H9 (cell line): ENCODE measurements around the gene ZFP91. TPM values are rescaled to one million over a fixed set of nuclear protein-coding genes. Genes with fewer than 3 reads are reported as not detected.

Source experiments
- DNase-seq: peaks from one replicate; pipeline ENCODE4 v3.0.0-alpha.2; 2017
- H2AFZ ChIP-seq: one replicate; pipeline ENCODE4 v1.6.1; 2013; ENCODE audit warnings: mild to moderate bottlenecking, low read length, control low read depth, moderate library complexity
- H2AK5ac ChIP-seq: 2 replicates; pipeline ENCODE4 v1.6.1; 2013; ENCODE audit warnings: low read length, control low read depth, mixed read lengths; ENCODE audit not compliant: insufficient read length
- H2BK120ac ChIP-seq: one replicate; pipeline ENCODE4 v1.6.1; 2013; ENCODE audit warnings: low read depth, mild to moderate bottlenecking, low read length, control low read depth, inconsistent platforms; ENCODE audit not compliant: poor library complexity, severe bottlenecking
- H2BK12ac ChIP-seq: 2 replicates; pipeline ENCODE4 v1.6.1; 2013; ENCODE audit warnings: low read length, control low read depth, mixed read lengths, low read depth; ENCODE audit not compliant: insufficient read length
- H2BK15ac ChIP-seq: 2 replicates; pipeline ENCODE4 v1.6.1; 2013; ENCODE audit warnings: low read depth, low read length, control low read depth
- H2BK20ac ChIP-seq: one replicate; pipeline ENCODE4 v1.6.1; 2013; ENCODE audit warnings: low read depth, mild to moderate bottlenecking, low read length, control low read depth, inconsistent platforms; ENCODE audit not compliant: poor library complexity, severe bottlenecking
- H2BK5ac ChIP-seq: 2 replicates; pipeline ENCODE4 v1.6.1; 2013; ENCODE audit warnings: low read length, control low read depth, mixed read lengths; ENCODE audit not compliant: insufficient read length
- H3K14ac ChIP-seq: 2 replicates; pipeline ENCODE4 v1.6.1; 2013; ENCODE audit warnings: low read length, control low read depth; ENCODE audit not compliant: insufficient read depth
- H3K18ac ChIP-seq: 2 replicates; pipeline ENCODE4 v1.6.1; 2013; ENCODE audit warnings: low read depth, mild to moderate bottlenecking, mixed read lengths, low read length, control low read depth; ENCODE audit not compliant: insufficient read length
- H3K23ac ChIP-seq: 2 replicates; pipeline ENCODE4 v1.6.1; 2013; ENCODE audit warnings: low read length, control low read depth, mixed read lengths, low read depth; ENCODE audit not compliant: insufficient read length
- H3K23me2 ChIP-seq: 2 replicates; pipeline ENCODE4 v1.6.1; 2013; ENCODE audit warnings: low read depth, mild to moderate bottlenecking, mixed read lengths, low read length, control low read depth; ENCODE audit not compliant: insufficient read length, poor library complexity, severe bottlenecking
- H3K27ac ChIP-seq: 2 replicates; pipeline ENCODE4 v1.5.1; 2013; ENCODE audit warnings: low read length, control low read depth, mixed read lengths, low read depth; ENCODE audit not compliant: insufficient read length
- H3K27me3 ChIP-seq: 2 replicates; pipeline ENCODE4 v1.6.1; 2013; ENCODE audit warnings: low read length, control low read depth, inconsistent platforms; ENCODE audit not compliant: insufficient read depth
- H3K4ac ChIP-seq: 2 replicates; pipeline ENCODE4 v1.6.1; 2013; ENCODE audit warnings: low read depth, mild to moderate bottlenecking, control low read depth, inconsistent platforms, low read length, moderate library complexity
- H3K4me1 ChIP-seq: 2 replicates; pipeline ENCODE4 v1.6.1; 2013; ENCODE audit warnings: low read length, control low read depth, inconsistent platforms; ENCODE audit not compliant: insufficient read depth
- H3K4me2 ChIP-seq: 2 replicates; pipeline ENCODE4 v1.6.1; 2013; ENCODE audit warnings: low read length, control low read depth, mixed read lengths; ENCODE audit not compliant: insufficient read length, insufficient read depth
- H3K56ac ChIP-seq: 2 replicates; pipeline ENCODE4 v1.6.1; 2013; ENCODE audit warnings: low read depth, mild to moderate bottlenecking, mixed read lengths, low read length, control low read depth; ENCODE audit not compliant: insufficient read length
- H3K79me1 ChIP-seq: 2 replicates; pipeline ENCODE4 v1.6.1; 2013; ENCODE audit warnings: low read depth, mild to moderate bottlenecking, moderate library complexity, low read length, control low read depth, inconsistent platforms; ENCODE audit not compliant: insufficient read depth, poor library complexity, severe bottlenecking
- H3K79me2 ChIP-seq: 2 replicates; pipeline ENCODE4 v1.6.1; 2013; ENCODE audit warnings: low read length, control low read depth, inconsistent platforms; ENCODE audit not compliant: insufficient read depth
- H3K9ac ChIP-seq: 2 replicates; pipeline ENCODE4 v1.6.1; 2013; ENCODE audit warnings: low read length, control low read depth, mixed read lengths; ENCODE audit not compliant: insufficient read length; ENCODE audit errors: extremely low read depth
- H3K9me3 ChIP-seq: one replicate; pipeline ENCODE4 v1.6.1; 2013; ENCODE audit warnings: low read depth, low read length, inconsistent platforms; ENCODE audit not compliant: control insufficient read depth
- H3T11ph ChIP-seq: one replicate; pipeline ENCODE4 v1.6.1; 2013; ENCODE audit warnings: mild to moderate bottlenecking, low read length, control low read depth, inconsistent platforms
- H4K20me1 ChIP-seq: one replicate; pipeline ENCODE4 v1.6.1; 2013; ENCODE audit not compliant: control insufficient read depth, insufficient read length, insufficient read depth
- H4K5ac ChIP-seq: 2 replicates; pipeline ENCODE4 v1.6.1; 2013; ENCODE audit warnings: low read depth, mild to moderate bottlenecking, mixed read lengths, low read length, control low read depth; ENCODE audit not compliant: insufficient read length
- H4K8ac ChIP-seq: replicated peaks from 2 replicates; pipeline ENCODE4 v1.6.1; 2013; ENCODE audit warnings: low read length, control low read depth, mixed read lengths, low read depth; ENCODE audit not compliant: insufficient read length
- H4K91ac ChIP-seq: 2 replicates; pipeline ENCODE4 v1.6.1; 2013; ENCODE audit warnings: low read depth, mild to moderate bottlenecking, moderate library complexity, mixed read lengths, low read length, control low read depth; ENCODE audit not compliant: insufficient read length
- H3K27ac Mint-ChIP-seq, 3 experiments: 2 replicates in 2 of 3; 3 replicates in 1 of 3; pipeline ENCODE4 v1.8.0; 2020 to 2021; ENCODE audit warnings: mixed read lengths in 3 of 3, mild to moderate bottlenecking in 1 of 3, moderate library complexity in 1 of 3
- H3K27me3 Mint-ChIP-seq: 2 replicates; pipeline ENCODE4 v1.8.0; 2021; ENCODE audit warnings: low read depth, mild to moderate bottlenecking, moderate library complexity, mixed read lengths
- H3K36me3 Mint-ChIP-seq, 3 experiments: 2 replicates in 2 of 3; 3 replicates in 1 of 3; pipeline ENCODE4 v1.8.0; 2020 to 2021; ENCODE audit warnings: low read depth in 3 of 3, mixed read lengths in 3 of 3; ENCODE audit not compliant: insufficient read depth in 1 of 3
- H3K4me1 Mint-ChIP-seq, 2 experiments: 2 replicates each; pipeline ENCODE4 v1.8.0; 2020; ENCODE audit warnings: mixed read lengths in 2 of 2
- H3K4me3 Mint-ChIP-seq, 2 experiments: 2 replicates in 1 of 2; 3 replicates in 1 of 2; pipeline ENCODE4 v1.8.0; 2020 to 2021; ENCODE audit warnings: mild to moderate bottlenecking in 2 of 2, mixed read lengths in 2 of 2, moderate library complexity in 1 of 2
- H3K9me3 Mint-ChIP-seq, 2 experiments: 2 replicates in 1 of 2; 3 replicates in 1 of 2; pipeline ENCODE4 v1.8.0; 2020; ENCODE audit warnings: mild to moderate bottlenecking in 2 of 2, mixed read lengths in 2 of 2, moderate library complexity in 1 of 2
- WGBS: extraction: QIAGEN DNeasy Blood & Tissue Kit; methylation state at CpG from one replicate; pipeline ENCODE4 v1.1.7; 2013; ENCODE audit warnings: missing lambda C conversion rate, low lambda C conversion rate, mixed read lengths; ENCODE audit not compliant: insufficient read length; ENCODE audit errors: extremely low coverage; 5-methylcytosine and 5-hydroxymethylcytosine counted together
- total RNA-seq: library from RNA; stranded (reverse); gene quantifications from 2 replicates; pipeline ENCODE4 v1.2.1, GENCODE V29; 2021
- TF ChIP-seq, protein P1 (sequence below): fragments of 200-600 bp; sonication (generic); conservative IDR thresholded peaks from 3 replicates; pipeline ENCODE4 v1.8.0; 2021; ENCODE audit warnings: antibody characterized with exemption, mild to moderate bottlenecking

Gene ZFP91
- total RNA-seq, 1 experiment from 2014 or later, result 32.9 TPM

DNA sequence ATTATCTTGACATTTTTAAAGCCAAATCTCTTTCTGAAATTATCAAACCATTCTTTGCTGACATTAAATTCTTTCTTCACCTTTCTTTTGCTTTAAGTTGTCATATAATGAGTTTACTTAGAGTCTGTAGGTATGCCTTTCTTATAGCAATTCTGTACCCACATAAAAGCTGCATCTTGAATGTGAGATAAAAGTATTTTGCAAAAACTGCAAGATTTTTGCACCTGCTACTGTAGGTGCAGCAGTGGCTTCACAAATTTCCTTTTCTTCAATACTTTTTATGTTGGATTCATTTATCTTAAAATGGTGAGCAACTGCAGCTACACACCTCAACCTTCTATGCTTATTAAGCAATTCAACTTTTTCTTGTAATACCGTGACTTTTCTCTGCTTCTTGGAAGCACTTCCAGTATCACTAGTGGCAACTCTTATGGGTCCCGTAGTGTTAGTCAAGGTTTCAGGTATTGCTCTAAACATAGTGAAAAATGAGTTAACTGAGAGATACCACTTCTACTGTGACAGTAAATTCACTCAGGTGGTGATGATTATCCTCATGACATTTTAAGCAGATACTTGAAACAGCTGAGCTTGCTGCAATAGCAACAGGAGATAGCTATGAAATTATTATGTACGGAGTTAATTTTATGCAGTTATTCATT lies 18.8 kb downstream of the ZFP91 start:
- no peak overlapping the region for H3K18ac ChIP-seq
- no peak overlapping the region for H3K4ac ChIP-seq
- TF ChIP-seq, protein P1, sequence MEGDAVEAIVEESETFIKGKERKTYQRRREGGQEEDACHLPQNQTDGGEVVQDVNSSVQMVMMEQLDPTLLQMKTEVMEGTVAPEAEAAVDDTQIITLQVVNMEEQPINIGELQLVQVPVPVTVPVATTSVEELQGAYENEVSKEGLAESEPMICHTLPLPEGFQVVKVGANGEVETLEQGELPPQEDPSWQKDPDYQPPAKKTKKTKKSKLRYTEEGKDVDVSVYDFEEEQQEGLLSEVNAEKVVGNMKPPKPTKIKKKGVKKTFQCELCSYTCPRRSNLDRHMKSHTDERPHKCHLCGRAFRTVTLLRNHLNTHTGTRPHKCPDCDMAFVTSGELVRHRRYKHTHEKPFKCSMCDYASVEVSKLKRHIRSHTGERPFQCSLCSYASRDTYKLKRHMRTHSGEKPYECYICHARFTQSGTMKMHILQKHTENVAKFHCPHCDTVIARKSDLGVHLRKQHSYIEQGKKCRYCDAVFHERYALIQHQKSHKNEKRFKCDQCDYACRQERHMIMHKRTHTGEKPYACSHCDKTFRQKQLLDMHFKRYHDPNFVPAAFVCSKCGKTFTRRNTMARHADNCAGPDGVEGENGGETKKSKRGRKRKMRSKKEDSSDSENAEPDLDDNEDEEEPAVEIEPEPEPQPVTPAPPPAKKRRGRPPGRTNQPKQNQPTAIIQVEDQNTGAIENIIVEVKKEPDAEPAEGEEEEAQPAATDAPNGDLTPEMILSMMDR, result no peak
- H3K79me2 ChIP-seq, result peaks cover 8% of the 10 kb centered on the region; the same call in 1 of the 2 replicates
- H3K56ac ChIP-seq, result no peak overlapping the region
- H2BK120ac ChIP-seq, result no peak overlapping the region
- no peak for DNase-seq
- H4K20me1 ChIP-seq, result no peaks in the 10 kb centered on the region
- no peaks in the 10 kb centered on the region for H3K27me3 ChIP-seq
- Mint-ChIP-seq H3K36me3 (peaks cover 6 to 9% (median 6%) of the 10 kb centered on the region in 3 experiments; a peak in 6 of 7 replicates), H3K9me3 (no peaks in the 10 kb centered on the region), H3K27me3 (no peaks in the 10 kb centered on the region), H3K27ac (no peak overlapping the region), H3K4me3 (no peak overlapping the region), H3K4me1 (peaks cover 27 to 29% of the 10 kb centered on the region in 2 experiments)
- H3K23ac ChIP-seq, result no peak overlapping the region
- no peak overlapping the region for H3K9ac ChIP-seq
- no peak overlapping the region for H3K4me2 ChIP-seq
- H4K5ac ChIP-seq, result no peak overlapping the region
- H3K4me1 ChIP-seq, result no peaks in the 10 kb centered on the region
- no peak overlapping the region for H3K14ac ChIP-seq
- H3K27ac ChIP-seq, result no peak overlapping the region
- peaks cover 5% of the 10 kb centered on the region for H3K79me1 ChIP-seq
- H2BK12ac ChIP-seq, result no peak overlapping the region
- H4K8ac ChIP-seq, result no peak overlapping the region
- no peak overlapping the region for H3T11ph ChIP-seq
- no peak overlapping the region for H2AFZ ChIP-seq
- H3K9me3 ChIP-seq, result no peaks in the 10 kb centered on the region
- H2BK15ac ChIP-seq, result no peak overlapping the region
- no CpG with 5 or more reads among the region's 3 CpGs for WGBS
- H3K23me2 ChIP-seq, result no peaks in the 10 kb centered on the region
- H4K91ac ChIP-seq, result no peak overlapping the region
- no peak overlapping the region for H2BK5ac ChIP-seq
- H2BK20ac ChIP-seq, result no peak overlapping the region
- H2AK5ac ChIP-seq, result no peak overlapping the region
